Esophagus (tissue), 2 donors: Measurements from ENCODE around the gene HTATIP2. TPM values are rescaled to one million over a fixed set of nuclear protein-coding genes. Genes with fewer than 3 reads are reported as not detected.

ENCODE experiments used
- polyA plus RNA-seq, 2 donors: library from polyadenylated mRNA; stranded (reverse); fragments of 200-250 nt; gene quantifications; one replicate each; pipeline ENCODE4 v1.2.3, GENCODE V29; 2013
- donor health status: healthy with polysubstance abuse.
- donor health status: Bipolar disorder and iron deficiency.

The HTATIP2 gene
- polyA plus RNA-seq, 2 donors = 23.3 to 41.6 TPM

Other genes starting within 250 kb of the HTATIP2 start
- gene DBX1, start 203.2 kb upstream of the HTATIP2 start, polyA plus RNA-seq = not detected
- 1 to 10 TPM; 9.2 to 9.9 TPM for gene PRMT3, start 24.0 kb downstream of the HTATIP2 start, polyA plus RNA-seq
- not detected for gene SLC6A5, start 235.9 kb downstream of the HTATIP2 start, polyA plus RNA-seq